Muscle of arm (tissue), 14 donors: ENCODE results near the gene ITGB8. TPM values are rescaled to one million over a fixed set of nuclear protein-coding genes. Genes with fewer than 3 reads are reported as not detected.
A peak's percentile ranks its signal among the peaks of the same experiment; 100 is the strongest.
"Not testable (repeated sequence)": the region's sequence is repeated elsewhere in the genome, so short reads cannot be mapped to it uniquely, and the experiment has no call there.

Experiments used
- DNase-seq: peaks from one replicate; pipeline ENCODE4 v3.0.0-alpha.2; 2013
- long read RNA-seq, 11 donors: transcript quantifications; one replicate each; lab custom pipeline, GENCODE V29; 2026
- polyA plus RNA-seq, 12 donors: library from polyadenylated mRNA; unstranded; fragments of 120-200 nt; gene quantifications; one replicate each; pipeline ENCODE4 v1.2.1, GENCODE V29; 2013; ENCODE audit not compliant: insufficient read length in 12 of 12

Gene ITGB8
- 10 to 100 TPM in 1 of 12 donors, 1 to 10 TPM in 10, not detected in 1; 3.9 to 11.0 (median 5.7) TPM for polyA plus RNA-seq
- long read RNA-seq, donor 1: 0 reads
- long read RNA-seq, donor 2: 0 reads
- long read RNA-seq, donor 3: 0 reads
- long read RNA-seq, donor 4: 0 reads
- long read RNA-seq, donor 5: 0 reads
- long read RNA-seq, donor 6: 0 reads
- long read RNA-seq, donor 7: 0 reads
- long read RNA-seq, donor 8: 0 reads
- long read RNA-seq, donor 9: 0 reads
- long read RNA-seq, donor 10: 0 reads
- long read RNA-seq, donor 11, full-length matches to known transcripts: 1 of 1 reads
- long read RNA-seq, donor 11, partial matches to known transcripts: 0 of 1 reads
- long read RNA-seq, donor 11, other reads (novel, unspliced or antisense): 0 of 1 reads

DNA sequence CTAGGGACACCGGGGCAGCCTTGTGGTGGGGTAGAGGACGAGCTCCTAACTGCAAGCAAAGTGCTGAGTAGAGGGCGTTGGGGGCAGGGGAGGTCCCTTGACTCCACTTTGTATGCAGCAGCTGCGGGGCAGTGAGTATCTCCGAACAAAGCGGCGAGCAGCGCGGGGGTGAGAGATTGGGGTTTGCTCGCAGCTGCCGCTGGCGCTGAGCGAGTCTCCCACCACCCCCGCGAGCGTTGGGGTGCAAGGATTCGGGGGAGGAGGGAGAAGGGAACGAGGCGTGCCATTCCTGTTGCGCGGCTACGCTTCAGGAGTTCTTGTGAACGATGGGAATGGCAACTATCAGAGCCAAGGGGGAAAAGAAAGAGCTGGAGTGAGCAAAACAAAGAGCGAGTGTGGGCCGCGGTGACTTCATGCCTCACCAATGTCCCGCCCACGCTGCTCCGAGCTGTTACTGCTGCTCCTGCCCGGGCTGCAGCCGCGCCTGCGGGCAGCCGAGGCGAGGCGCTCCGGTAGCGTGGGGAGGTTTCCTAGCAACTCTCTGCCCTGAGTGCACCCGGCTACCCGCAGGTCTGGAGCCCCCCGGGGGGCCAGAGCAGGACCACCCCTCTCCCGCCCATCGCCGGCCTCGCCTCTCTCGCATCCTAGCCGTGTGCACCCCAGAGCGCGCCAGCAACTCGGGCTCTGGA, at the start of gene ITGB8:
Gene ITGB8 (plus strand): TSS at position 662 of the 689 bp plus-strand sequence. CDS start 907 bp downstream, outside the sequence.
- DNase-seq: peak; percentile 90

GRCh38 chr7:20282959-20283358, 47.7 kb upstream of the ITGB8 start:
- DNase-seq: no peak

GRCh38 chr7:20283385-20283784, 47.3 kb upstream of the ITGB8 start:
- DNase-seq: no peak

DNA sequence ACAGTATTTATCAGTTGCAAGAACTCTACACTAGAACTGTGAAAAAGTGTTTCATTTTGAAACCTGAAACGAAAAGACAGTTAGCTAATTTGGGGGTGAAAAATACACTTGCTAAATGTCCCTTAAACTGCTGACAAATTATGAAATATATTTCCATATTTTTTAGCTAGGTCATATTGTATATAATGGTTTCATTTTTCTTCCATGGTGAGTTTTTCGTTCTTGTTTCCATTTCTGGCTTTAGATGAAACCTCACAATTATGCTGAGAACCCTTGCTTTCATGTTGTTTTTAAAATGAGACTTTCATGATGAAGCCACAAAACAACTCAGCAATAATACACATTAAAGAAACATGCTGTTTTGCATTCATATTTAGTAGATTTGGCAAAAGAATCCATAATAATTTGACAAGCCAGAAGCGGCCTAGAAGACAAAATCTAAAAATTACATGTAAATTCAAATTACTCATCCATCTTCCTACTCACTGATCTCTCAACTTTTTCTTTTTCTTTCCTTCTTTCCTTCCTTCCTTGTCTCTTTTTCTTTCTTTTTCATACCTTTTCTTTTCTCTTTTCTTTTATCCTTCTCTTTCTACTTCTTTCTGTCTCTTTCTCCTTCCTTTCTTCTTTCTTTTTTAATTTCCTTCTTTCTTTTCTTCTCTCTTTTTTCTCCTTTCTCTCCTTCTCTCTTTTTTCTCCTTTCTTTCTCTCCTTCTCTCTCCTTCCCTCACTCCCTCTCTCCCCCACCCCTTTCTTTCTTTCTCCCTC, 46.5 kb upstream of the ITGB8 start:
- DNase-seq: no peak

DNA sequence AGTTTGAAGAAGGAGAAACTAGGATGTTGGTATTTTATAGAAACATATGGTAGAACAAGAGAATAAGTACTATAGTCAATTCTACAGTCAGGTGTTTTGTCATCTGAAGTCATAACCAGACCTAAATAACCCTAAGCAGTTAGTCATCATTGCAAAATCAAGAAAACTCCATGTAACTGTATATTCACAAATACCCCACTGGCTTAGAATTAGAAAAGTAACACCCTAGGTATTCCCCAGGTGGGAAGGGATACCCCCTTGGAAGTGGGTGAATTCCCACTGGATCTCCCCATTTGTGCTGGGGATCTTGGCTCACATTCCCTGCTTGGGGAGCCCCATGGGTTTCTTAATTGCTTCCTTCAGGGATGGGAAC, 45.9 kb upstream of the ITGB8 start:
- DNase-seq: no peak

GRCh38 chr7:20287317-20287716, 43.4 kb upstream of the ITGB8 start:
- no peak for DNase-seq

DNA sequence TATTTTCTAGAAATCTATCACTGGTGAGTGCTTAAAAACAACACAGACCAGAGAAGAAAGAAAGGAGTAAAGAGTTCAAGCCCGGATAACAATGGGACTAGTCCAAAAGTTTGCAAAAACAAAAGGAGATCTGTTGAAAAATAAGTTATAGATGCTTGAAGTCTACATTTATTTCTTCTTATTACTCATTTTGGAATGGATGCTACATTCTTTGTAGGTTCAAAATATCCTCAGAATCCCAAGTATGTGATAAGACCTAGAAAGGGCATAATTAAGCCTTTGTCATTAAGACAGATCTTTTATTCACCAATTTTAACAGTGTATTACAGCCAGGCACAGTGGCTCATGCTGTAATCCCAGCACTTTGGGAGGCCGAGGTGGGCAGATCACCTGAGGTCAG, 42.7 kb upstream of the ITGB8 start:
- no peak for DNase-seq

DNA sequence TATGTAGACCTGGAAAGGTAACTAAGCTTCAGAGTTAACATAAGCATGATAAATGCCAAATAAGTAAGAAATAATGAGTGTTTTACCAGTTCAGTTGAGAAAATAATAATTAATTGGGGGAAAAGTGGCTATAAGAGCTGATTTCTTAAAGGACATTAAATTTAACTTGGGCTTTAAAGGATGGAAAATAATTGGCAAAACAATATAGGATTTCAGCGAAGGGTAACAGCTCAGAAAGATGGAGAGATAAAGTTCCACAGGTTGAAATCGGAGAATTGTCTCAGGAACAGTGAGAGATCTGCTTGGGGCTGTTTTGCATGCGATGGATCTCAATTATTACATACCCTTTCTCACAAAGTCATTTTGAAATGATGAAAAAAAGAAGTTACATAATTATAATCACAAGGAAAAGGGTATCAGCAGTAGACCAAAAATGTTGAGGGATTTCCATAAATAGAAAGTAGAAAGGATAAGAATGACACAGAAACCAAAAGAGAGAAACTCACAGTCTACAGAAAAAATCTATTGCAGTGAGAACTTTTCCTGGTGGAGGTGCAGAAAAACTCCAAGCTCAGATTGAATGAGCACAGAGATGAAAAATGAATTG, 40.1 kb upstream of the ITGB8 start:
- DNase-seq: no peak

- DNase-seq: no peak
These were observed 37.4 kb upstream of the ITGB8 start for GRCh38 chr7:20293336-20293735.

GRCh38 chr7:20296444-20296843, 34.3 kb upstream of the ITGB8 start:
- no peak for DNase-seq

DNA sequence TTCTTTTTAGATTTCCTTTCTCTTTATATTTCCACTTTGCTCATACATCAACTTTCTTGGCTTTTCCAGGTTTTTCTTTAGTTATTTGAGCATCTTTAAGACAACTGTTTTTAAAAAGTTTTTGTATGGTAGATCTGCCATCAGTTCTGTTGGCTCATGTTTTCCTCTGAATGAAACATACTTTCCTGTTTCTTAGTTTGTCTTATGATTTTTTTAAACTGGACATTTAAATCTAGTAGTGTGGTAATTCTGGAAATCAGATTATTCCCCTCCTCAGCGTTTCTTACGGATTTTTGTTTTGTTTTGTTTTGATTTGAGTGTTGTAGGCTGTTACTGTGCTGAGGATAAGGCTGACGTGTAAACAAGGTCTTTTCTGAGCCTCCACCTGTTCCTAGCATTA, 33.8 kb upstream of the ITGB8 start:
- DNase-seq: no peak

DNA sequence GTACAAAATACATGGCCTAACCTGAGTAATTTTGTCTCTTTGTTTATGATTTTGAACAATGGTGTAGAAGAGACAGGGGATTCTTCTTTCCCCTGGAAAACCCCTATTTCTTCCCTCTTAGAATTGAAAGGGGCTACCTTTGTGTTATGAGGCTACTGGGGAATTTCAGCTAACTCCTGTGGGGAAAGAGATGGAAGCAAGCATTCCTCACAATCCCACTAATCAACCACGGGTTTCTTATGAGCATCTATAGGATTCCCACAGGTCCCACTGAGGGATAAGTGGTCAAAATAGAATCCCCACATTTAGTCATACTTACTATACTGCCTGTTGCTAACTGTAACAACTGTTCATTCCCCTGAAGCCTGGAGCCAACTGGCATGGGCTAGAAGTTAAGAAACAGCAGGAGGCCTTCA, 32.2 kb upstream of the ITGB8 start:
- DNase-seq: no peak

DNA sequence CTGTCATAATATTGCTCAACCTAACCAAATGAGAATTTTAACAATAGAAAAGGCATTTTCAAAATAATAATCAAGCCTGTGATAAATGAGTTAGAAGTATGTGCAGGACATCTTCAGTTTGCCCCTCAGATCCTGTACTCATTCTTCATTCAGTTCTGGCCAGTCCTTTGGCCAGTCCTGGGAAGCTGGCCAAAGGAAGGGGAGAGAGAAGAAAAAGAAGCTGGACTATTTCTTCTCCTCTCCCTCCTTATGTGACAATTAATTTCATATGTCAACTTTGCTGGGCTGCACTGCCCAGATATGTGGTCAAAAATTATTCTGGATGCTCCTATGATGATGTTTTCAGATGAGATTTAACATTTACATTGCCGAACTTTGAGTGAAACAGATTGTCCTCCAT, 31.6 kb upstream of the ITGB8 start:
- DNase-seq: no peak

DNA sequence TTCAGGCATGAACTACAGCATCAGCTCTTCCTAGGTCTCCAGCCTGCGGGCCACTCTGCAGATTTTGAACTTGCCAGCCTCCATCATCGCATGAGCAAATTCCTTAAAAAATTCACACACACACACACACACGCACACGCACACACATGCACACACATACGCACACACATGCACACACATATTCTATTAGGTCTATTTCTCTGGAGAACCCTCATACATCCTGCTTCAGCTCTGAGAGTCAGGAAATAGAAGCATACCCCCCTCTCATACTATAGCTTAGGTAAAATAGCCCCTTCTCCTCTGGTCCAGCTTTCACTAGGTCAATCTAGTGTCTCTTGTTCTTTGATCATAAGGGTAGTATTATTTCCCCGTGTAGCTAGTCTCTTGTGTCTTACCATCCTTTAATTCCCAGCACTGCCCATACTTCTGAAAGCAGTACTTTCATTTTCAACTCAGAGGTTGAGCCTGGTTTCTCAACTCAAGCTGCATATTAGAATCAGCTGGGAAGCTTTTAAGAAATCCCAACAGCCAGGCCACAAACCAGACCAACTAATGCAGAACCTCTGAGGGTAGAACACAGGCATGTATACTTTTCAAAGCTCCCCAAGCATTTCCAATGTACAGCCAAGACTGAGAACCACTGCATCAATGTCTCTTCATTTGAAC, 30.9 kb upstream of the ITGB8 start:
- no peak for DNase-seq

DNA sequence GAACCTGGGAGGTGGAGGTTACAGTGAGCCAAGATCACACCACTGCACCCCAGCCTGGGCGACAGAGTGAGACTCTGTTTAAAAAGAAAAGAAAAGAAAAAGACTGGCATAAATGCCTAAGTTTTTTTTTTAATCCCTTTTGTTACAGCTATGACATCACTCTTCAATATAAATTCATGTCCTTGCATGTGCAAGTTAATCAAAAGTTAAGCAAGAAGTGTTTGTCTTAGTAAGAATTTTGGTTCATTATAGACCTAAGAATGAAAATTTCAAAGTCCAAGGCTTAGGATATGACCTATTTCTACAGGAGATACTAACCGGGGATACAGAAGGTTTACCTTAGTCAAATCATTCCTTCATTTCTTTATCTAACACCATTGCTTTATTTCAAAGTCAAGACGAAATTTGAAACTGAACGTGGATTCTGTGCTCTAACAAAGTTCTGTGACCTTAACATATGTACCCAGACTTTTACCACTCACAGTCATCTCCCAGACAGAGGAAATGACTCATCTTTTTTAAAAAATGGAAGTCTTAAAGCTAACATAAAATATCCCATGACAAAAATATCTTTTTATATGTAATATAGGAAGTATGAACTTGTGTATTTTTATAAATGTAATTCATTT, 29.3 kb upstream of the ITGB8 start:
- no peak for DNase-seq

DNA sequence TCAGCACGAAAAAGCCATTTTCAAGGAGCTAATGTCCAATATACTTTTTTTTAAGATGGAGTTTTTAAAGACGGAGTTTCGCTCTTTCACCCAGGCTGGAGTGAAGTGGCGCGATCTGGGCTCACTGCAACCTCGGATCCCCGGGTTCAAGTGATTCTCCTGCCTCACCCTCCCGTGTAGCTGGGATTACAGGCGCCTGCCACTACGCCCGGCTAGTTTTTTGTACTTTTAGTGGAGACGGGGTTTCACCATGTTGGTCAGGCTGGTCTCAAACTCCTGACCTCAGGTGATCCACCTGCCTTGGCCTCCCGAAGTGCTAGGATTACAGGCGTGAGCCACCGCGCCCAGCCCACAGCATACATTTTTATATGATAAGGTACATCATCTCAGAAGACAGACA, 28.4 kb upstream of the ITGB8 start:
- DNase-seq: not testable (repeated sequence)

DNA sequence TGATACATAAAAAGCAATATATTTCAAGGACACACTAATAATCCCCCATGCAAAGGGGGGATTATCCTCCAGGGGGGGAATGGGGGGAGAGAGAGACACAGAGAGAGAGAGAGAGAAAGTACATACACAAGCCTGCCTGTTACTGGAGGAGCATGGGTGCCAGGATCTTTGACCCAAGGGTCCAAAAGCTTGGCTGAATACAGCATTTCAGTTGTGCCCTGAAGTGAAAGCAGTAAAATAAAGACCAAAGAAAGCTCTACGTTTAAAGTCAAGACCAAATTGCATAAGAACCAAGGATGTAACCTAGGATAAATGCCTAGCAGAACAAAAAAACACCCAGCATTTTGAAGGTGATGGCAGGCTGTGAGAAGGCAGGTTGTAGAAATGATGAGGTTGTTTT, 27.8 kb upstream of the ITGB8 start:
- no peak for DNase-seq

GRCh38 chr7:20304366-20304765, 26.3 kb upstream of the ITGB8 start:
- no peak for DNase-seq

DNA sequence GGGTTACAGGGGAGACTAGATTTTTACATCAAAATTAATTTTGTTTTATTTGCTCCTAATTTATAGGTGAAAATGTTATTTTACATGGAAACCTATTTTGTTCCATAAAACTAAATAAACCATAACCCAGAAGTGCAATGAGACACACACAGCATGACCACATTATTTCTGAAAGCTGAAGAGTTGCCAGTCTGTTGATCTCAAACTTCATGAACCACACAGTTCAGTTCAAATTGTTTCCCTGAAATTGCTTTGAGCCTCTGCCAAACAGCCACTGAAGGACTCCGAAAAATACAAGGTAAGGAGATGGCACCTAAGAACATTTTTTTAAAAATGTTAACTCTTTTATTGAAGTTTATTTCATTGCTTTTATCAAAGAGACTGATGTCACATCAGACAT, 25.0 kb upstream of the ITGB8 start:
- no peak for DNase-seq

- DNase-seq: no peak
These were observed 24.3 kb upstream of the ITGB8 start for GRCh38 chr7:20306180-20306946.
